ENCODE data around the gene ANKK1. TPM values are rescaled to one million over a fixed set of nuclear protein-coding genes. Genes with fewer than 3 reads are reported as not detected.

Gene ANKK1
- total and polyA plus RNA-seq, 8 donors, result 0.12 to 2.1 (median 0.22) TPM; not detected in 1

- no peak for FAIRE-seq
- intact Hi-C loops (cut with DNase I), result no loop called here
- WGBS, 2 donors, result 58 to 77% methylated on average over 3 of the region's 3 CpGs
These were observed 11.4 kb upstream of the ANKK1 start for GRCh38 chr11:113376156-113376555.

GRCh38 chr11:113377681-113378412 lies 9.7 kb upstream of the ANKK1 start:
- Histone ChIP-seq H3K4me3 (no peak overlapping the region), H3K27ac (no peak overlapping the region), H3K4me1 (no peaks in the 10 kb centered on the region), H3K36me3 (peaks cover 0 to 4% (median 0%) of the 10 kb centered on the region in 3 donors), H3K9me3 (no peaks in the 10 kb centered on the region), H3K27me3 (no peaks in the 10 kb centered on the region)
- FAIRE-seq, result no peak
- intact Hi-C loops (cut with DNase I), result no loop called here
- DNase-seq, result no peak
- 56 to 60% methylated on average over 7 of the region's 7 CpGs for WGBS, 2 donors
- ATAC-seq, result no peak
- no peak for TF ChIP-seq CTCF (IDR thresholded peaks at IDR 0.05)

More at GRCh38 chr11:113376156-113376555, 11.4 kb upstream of the ANKK1 start:
- DNase-seq (no peak), ATAC-seq (peak in 1 of 4 donors; percentile 56)
- H3K36me3 ChIP-seq, result peaks cover 0 to 4% (median 0%) of the 10 kb centered on the region in 3 donors
- H3K27ac ChIP-seq, result no peak overlapping the region
- no peak for TF ChIP-seq CTCF (IDR thresholded peaks at IDR 0.05)
- H3K27me3 ChIP-seq, result no peaks in the 10 kb centered on the region
- H3K9me3 ChIP-seq, result no peaks in the 10 kb centered on the region
- no peaks in the 10 kb centered on the region for H3K4me1 ChIP-seq
- no peak overlapping the region for H3K4me3 ChIP-seq

- Histone ChIP-seq H3K27me3 (no peaks in the 10 kb centered on the region), H3K36me3 (no peaks in the 10 kb centered on the region), H3K9me3 (no peaks in the 10 kb centered on the region), H3K4me3 (no peak overlapping the region), H3K4me1 (no peaks in the 10 kb centered on the region), H3K27ac (no peak overlapping the region)
- intact Hi-C loops (cut with DNase I), result no loop called here
- FAIRE-seq (no peak), DNase-seq (no peak), ATAC-seq (no peak)
- TF ChIP-seq CTCF (IDR thresholded peaks at IDR 0.05), result no peak
- 64 to 66% methylated on average over 1 of the region's 1 CpG for WGBS, 2 donors
These were observed 8.9 kb upstream of the ANKK1 start for GRCh38 chr11:113378692-113379091.

- no peak overlapping the region for H3K27ac ChIP-seq
- H3K9me3 ChIP-seq, result no peaks in the 10 kb centered on the region
- intact Hi-C loops (cut with DNase I), result no loop called here
- no peak for DNase-seq
- FAIRE-seq, result no peak
- no peak for TF ChIP-seq CTCF (IDR thresholded peaks at IDR 0.05)
- no peak for ATAC-seq
- no peak overlapping the region for H3K4me3 ChIP-seq
- H3K27me3 ChIP-seq, result peaks cover 0 to 5% (median 0%) of the 10 kb centered on the region in 4 donors
- H3K4me1 ChIP-seq, result no peaks in the 10 kb centered on the region
- H3K36me3 ChIP-seq, result no peaks in the 10 kb centered on the region
These were observed 5.5 kb upstream of the ANKK1 start for GRCh38 chr11:113382121-113382520.

- Histone ChIP-seq H3K36me3 (no peaks in the 10 kb centered on the region), H3K9me3 (no peaks in the 10 kb centered on the region), H3K4me1 (no peaks in the 10 kb centered on the region), H3K4me3 (no peak overlapping the region), H3K27me3 (peaks cover 0 to 6% (median 0%) of the 10 kb centered on the region in 4 donors), H3K27ac (no peak overlapping the region)
- intact Hi-C loops (cut with DNase I), result no loop called here
- ATAC-seq, result peak in 2 of 4 donors; percentile 32 to 60
- DNase-seq, result no peak
- 47 to 50% methylated on average over 3 of the region's 3 CpGs for WGBS, 2 donors
- no peak for FAIRE-seq
- TF ChIP-seq CTCF (IDR thresholded peaks at IDR 0.05), result no peak
These were observed 3.0 kb upstream of the ANKK1 start for GRCh38 chr11:113384551-113384950.

All from pancreas (tissue), 10 donors.